GM19035 (cell line): ENCODE results near the gene BRI3BP.
A peak's percentile ranks its signal among the peaks of the same experiment; 100 is the strongest.
"Not testable (repeated sequence)": the region's sequence is repeated elsewhere in the genome, so short reads cannot be mapped to it uniquely, and the experiment has no call there.

Experiments used
- ATAC-seq: cut with Tn5 transposase; IDR thresholded peaks from one replicate; pipeline ENCODE4 v1.9.1; 2021; ENCODE audit not compliant: unreplicated experiment

Gene BRI3BP

DNA sequence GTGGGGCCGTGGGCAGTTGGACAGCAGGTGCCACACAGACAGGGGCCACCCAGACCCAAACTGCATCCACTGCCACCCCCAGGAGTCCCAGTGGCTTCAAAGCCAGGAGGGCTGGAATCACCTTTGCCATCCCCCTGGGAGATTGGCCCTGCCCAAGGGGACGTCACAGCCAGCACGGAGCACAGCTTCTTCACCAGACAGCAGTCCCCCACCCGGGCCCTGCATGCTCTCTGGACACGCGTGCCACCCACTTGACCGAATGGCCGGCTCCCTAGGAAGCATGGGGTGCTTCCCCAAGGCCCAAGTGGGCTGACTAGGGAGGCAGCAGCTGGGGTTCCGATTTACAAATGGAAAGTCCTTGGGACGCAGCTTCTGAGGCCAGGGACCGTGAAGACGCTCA lies 21.8 kb upstream of the BRI3BP start:
- ATAC-seq: no peak

DNA sequence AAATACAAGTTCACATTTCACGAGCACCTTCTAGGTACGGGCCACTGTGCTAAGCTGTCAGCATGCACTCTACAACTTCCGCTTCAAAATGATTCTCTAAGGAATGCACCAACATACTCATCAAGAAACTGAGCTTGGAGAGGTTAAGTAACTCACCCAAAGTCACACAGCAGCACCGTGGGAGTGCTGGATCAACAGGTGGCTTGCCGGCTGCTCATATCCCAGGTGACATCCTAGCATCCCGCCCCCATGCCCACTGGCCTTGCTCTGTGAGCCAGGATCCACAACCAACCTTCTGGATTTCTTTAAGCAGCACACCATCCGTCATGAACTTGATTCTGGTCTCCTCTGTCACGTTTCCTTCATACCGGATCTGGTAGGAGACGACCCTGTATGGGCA lies 21.2 kb upstream of the BRI3BP start:
- no peak for ATAC-seq

DNA sequence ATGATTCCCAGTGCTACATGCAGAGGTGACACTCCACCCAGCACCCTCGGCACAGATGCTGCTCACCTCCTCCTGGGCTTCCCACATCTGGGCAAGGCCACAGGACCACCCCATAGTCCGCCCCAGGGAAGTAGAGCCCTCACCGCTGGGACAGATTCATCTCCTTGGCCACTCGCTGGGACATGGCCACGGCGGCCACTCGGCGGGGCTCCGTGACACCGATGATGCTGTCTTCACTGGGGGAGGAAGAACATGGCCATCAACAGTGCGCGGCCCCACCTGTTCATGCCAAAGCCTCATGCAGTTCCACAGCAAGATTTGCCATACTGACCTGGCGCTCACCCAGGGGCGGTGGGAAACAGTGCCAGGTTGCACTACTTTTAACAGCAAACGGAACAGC lies 18.2 kb upstream of the BRI3BP start:
- no peak for ATAC-seq

DNA sequence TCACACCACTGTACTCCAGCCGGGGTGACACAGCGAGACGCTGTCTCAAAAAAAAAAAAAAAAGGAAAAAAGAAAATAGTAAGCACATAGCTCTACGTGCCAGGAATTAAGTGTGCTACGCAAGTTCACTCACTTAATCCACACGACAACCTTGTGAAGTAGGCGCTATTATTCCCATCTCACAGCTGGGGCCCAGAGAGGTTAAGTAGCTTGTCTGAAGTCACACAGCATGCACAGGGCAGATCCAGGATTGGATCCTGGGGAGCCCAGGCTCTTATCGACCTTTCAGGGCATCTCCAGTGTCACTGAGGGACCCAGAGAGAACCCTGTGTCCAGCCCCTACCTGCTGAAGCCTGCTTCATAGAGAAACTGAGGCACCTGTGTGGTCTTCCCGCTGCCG lies 16.4 kb upstream of the BRI3BP start:
- no peak for ATAC-seq

DNA sequence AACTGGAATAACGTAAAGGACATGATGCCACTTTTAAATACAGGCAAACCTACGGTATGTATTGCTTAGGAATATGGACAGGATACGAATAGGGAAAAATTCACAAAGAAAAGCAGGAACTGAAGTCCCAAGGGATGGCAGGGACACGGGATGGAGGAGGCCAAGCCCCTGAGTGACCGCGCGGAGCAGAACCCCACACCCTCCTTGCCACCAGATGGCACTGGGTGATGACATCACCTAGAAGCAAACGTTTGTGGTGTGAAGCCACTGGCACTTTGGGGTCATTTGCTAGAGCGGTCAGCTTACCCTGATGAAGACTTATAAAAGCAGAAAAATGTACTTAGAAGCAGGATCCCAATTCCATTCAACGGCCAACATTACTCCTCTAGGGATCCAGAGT lies 13.9 kb upstream of the BRI3BP start:
- no peak for ATAC-seq

DNA sequence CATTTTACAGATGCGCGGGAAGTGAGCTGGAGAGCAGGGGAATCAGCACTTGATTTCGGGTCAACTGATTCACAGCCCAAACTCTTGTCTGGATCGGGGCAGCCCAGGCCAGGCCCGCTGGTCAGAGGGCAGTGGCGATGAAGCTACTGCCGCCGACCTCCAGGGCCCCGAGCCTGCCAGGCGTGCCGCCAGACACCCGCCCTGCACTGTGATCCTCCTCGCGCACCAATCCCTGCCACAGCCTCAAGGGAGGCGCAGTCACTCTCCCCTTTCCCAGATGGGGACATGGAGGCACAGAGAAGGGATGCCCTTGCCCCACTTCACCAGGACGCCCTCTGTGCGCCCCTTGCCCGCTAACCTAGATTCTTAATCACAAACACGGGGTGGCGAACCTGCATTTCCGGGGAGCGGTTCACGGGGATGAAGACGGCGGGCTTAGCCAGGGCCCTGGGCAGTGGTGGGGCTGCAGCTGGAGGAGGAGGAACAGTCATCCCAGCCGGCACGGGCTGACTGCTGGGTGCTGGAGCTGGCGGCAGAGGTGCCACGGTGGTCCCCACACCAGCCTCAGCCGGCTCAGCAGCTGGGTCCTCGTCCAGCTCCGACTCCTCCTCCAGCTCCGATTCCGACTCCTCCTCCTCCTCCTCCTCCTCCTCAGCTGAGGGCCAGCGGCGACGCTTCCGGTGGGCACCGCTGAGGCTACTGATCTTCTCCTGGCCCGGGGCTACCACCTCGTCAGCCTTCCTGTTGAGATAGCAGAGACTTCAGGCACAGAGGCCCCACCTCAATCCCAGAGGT lies 13.2 kb upstream of the BRI3BP start:
- ATAC-seq: no peak

DNA sequence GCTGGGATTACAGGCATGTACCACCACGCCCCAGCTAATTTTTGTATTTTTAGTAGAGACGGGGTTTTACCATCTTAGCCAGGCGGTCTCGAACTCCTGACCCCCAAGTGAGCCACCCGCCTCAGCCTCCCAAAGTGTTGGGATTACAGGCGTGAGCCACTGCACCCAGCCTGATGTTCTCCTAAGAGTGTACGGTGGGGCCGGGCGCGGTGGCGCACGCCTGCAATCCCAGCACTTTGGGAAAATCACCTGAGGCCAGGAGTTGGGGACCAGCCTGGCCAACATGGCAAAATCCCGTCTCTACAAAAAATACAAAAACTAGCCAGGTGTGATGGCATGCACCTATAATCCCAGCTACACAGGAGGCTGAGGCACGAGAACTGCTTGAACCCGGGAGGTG lies 6.6 kb upstream of the BRI3BP start:
- not testable (repeated sequence) for ATAC-seq

DNA sequence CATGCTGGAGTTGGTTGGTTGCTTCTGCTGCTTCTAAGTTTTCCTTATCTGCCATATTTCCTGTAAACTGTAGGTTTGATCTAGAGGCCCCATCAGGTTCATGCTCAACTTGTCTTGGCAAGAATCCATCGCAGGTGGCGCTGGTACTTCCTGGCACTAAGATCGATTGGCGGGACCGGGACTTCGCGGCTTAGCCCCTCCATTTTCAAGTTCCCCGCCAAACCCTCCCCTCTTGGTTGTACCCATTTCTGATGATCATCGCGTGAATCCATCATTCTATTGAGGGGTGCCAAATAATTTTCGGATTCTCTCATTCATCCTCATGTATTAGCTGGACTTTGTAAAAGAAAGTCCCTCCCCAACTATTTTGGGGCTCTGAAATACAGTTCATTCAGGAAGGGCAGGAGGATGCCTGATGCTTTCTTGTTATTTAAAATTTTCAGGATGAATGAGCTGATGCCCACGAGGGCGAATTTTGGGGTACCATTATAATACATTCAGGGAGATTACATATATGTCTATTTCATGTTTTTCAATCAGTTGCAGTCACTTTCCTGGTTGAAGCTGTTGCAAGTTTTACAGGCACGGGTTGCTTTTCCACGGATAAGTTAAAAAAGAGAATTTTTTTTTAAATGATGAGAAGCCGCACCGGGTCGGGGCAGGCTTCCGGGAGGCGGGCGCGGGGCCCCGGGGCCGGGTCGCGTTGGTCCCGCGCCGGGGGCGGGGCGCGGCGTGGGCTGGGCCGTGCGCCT lies 395 bp upstream of the BRI3BP start:
- ATAC-seq: peak; percentile 36

DNA sequence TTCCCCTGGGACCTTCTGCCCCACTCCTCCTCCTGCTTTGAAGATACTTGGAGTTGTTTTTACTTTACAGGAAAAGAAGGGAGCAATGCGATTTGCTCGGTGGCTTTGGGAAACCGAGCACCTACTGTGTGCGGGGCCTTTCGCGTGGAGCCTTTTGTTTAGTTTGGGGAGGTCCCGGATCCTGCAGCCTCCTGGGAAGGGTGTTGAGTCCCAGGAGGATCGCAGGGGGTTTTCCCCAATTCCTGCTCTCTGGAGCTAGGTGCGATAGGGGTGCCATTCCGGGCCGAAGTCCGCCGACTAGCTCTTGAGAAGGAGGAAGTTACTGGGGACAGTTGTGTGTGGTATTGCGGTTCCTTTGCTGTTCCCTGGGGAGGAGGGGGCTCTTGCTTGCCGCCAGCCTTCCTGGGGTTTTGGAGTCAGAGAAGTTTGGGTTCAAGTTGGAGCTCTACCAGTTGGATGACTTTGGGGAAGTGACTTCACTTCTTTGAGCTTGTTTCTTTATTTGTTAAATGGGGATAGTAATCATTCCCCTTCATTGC lies 1.1 kb downstream of the BRI3BP start:
- ATAC-seq: no peak

DNA sequence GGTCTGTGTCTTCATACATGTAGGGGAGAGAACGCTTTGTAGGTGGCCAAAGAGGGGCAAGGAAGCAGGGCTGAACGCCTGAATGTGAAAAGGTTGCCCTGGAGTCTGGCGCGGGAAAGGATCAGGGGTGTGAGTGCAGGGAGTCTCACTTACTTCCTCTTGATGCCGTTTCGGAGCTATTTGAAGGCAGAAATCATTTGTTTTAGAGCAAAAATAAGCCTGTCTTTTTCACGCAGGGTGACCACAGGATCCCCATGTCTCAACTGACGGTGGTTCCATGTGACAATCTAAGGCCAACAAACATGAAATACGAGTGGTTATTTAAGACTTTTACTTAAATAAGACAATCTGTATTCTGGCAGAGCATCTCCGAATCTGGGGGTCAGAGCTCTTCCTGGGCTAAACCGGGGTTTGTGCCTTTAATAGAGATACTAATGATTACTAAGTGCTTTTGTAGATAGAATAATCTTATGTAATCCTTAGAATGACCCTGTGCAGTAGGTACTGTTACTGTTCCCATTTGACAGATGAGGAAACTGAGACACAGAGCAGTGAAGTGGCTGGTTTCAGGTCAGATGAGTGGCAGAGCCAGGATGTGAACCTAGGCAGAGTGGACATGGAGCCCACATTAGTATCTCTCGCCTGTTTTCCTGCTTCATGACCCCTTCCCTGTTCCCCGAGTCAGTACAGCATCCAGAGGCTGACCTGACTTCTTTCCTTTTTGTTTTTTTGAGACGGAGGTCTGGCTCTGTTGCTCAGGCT lies 1.9 kb downstream of the BRI3BP start:
- no peak for ATAC-seq

DNA sequence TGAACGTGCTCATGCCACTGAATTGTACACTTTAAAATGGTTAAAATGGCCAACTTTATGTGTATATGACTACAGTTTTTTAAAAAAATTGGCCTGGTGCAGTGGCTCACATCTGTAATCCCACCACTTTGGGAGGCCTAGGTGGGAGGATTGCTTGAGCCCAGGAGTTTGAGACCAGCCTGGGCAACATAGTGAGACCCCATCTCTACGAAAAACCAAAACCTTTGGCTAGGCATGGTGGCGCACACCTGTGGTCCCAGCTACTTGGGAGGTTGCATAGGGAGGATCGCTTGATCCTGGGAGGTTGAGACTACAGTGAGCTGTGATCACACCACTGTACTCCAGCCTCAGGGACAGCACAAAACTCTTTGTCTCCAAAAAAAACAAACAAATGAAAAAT lies 5.3 kb downstream of the BRI3BP start:
- no peak for ATAC-seq

DNA sequence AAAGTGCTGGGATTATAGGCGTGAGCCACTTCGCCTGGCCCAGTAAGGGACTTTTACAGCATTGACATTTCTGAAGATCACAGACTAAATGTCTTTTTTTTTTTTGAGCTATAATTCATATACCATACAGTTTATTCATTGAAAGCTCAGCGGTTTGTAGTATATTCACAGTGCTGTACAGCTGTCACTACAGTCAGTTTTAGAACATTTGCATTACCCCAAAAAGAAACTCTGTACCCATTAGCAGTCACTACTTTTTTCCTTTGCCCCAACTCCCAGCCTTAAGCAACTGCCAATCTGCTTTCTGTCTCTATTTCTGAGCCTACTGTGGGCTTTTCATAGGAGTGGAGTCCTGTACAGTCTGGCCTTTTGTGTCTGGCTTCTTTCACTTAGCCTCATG lies 8.2 kb downstream of the BRI3BP start:
- ATAC-seq: no peak

DNA sequence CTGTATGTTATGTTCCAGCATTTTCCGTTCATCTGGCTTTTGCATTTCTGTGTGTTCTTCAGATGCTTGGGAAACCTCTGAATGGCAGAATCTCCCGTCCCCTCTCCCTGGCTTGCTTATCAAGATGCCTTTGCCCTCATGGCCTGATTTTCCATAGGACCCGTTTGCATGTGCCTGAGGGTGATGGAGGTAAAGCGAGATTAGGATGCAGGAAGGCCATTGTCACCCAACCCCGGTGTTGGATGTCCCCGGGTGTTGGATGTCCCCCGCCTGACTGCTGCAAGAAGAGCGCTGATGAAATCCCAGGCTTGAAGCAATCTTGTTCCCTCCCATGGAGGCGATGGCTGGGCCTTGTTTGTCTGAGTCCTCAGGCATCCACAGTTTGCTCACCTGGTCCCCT lies 9.6 kb downstream of the BRI3BP start:
- ATAC-seq: no peak

DNA sequence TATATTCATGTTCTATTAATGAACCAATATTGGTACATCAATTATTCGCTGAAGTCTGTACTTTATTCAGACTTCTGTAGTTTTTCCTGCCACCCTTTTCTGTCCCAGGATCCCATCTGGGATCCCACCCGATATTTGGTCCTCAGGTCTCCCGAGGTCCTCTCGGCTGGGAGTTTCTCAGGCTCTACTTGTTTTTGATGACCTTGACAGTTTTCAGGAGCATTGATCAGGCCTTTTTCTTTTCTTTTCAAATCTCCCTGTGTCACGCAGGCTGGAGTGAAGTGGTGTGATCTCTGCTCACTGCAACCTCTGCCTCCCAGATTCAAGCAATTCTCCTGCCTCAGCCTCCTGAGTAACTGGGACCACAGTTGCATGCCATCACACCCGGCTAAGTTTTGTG lies 11.2 kb downstream of the BRI3BP start:
- ATAC-seq: no peak

DNA sequence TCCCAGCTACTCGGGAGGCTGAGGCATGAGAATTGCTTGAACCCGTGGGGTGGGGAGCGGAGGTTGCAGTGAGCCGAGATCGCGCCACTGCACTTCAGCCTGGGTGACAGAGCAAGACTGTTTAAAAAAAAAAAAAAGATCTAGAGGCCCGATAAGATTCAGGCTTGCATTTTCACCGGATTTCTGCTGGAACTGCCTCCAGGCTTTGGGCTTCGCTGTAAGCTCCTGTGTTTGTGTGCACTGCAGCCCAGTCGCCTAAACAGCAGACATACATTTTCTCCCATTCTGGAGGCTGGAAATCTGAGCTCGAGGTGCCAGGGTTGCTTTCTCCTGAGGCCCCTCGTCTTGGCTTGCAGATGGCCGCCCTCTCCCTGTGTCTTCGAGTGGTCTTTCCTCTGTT lies 12.2 kb downstream of the BRI3BP start:
- no peak for ATAC-seq

DNA sequence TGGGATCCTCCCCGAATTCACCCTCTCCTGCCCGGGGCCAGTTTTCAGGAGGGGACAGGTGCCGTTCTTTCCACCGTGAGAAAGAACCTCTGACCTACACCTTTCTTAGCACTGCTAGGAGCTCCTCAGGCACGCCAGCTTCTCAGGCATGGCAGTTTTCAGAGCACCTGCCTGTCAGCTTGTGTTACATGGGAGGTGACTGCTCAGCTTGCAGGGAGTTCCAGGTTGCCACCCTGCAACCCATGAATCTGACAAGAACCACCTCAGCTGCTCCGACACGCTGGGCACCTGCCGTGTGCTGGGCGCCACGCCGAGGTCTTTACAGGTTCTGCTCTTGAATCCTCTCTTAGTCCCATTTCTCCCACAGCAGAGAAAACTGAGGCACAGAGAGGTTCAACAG lies 12.9 kb downstream of the BRI3BP start:
- ATAC-seq: no peak

DNA sequence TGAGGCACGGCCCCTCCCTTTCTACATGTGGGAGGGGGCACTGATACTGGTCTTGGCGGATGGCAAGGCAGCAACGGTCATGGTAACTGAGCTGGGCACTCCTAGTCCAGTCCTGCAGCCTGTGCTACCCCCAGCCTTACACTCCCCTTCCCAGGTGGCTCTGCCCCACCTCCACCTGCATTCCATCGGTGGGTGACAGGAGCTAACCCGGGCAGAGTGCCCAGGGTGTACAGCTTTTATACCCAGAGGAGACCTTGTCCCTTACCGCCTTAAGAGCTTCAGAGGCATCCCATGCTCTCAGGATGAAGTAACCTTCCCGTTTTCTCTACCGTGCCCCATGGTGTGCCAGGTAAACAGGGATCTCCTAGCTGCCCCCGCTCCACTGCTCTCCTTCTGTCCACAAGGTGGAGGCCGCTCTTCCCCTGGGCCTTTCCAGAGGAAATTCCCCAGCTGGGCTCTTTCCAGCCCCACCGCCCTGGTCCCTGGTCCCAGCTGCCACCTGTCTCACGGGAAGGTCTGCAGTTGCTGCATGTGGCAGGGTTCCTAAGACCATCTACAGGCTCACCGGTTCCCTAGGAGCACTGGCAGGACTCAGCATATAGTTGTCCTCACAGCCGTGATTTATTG lies 20.5 kb downstream of the BRI3BP start:
- ATAC-seq: no peak

DNA sequence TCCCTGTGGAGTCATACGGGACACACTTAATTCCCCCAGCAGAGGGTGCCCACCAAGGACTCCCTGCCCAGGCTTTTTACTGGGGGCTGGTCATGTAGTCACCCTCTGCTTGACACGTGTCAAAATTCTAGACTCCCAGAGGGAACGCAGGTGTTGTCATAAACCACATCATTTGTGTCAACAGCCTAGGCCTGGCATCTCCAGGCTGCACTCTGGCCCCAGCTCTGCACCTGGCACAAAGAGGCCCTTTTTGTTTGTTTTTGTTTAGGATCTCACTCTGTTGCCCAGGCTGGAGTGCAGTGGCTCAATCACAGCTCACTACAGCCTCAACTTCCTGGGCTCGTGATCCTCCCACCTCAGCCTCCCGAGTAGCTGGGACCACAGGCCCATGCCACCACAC lies 21.1 kb downstream of the BRI3BP start:
- no peak for ATAC-seq

DNA sequence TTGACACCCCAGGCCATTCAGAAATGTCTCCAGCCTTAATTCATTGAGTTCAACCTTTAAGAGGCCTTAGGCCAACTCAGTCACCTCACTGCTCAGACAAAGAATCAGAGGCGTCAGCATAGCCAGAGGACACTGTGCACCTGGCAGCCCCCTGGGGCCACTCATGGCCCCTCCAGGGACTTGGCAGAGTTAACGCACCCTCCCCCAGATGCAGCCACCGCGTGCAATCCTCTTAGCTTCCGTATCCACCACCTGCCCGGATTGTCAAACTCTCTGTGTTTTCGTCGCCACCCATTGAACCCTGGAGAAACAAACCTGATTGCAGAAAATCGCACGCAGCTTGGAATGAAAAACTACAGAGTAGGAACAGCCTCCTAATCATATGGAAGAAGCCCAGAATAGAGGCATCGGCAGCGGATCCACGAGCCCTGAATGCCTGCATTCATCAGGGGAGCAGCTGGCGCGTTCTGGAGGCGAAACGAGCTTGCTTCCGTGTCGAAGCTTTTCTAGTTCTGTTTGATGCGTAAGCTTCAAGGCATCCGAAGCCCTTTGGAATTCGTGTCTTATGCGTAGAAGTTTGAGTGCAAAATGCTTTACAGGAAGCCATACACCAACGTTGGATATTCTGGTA lies 22.4 kb downstream of the BRI3BP start:
- ATAC-seq: no peak

DNA sequence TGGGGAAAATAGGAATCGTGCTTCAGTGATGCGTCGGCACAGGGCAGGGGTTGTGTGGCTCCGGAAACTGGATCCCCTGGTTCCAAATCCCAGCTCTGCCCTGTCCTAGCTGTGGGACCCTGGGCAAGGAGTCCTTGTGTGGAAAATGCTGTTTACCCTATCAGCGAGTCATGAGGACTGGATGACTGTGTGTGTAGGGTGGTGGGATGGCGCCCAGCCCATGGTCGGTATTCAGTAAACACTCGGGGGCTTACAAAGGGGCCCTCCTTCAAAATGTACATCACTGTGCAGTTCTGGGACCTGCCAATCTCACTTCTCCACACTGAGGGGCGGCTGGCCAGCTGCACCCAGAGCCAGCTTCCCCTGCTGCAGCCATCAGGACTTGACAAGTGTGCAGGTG lies 24.4 kb downstream of the BRI3BP start:
- no peak for ATAC-seq

DNA sequence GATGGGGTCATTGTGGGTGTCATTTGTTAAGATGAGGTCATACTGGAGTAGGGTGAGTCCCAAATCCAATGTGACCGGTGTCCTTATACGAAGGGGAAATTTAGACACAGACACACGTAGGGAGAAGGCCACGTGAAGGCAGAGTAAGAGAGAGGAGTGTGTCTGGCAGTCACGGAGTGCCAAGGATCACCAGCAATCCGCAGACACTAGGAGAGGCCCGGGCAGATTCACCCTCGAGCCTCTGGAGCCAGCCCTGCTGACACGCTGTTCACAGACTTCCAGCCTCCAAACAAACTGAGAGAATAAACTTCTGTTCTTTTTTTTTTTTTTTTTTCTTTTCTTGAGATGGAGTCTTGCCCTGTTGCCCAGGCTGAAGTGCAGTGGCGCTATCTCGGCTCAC lies 24.9 kb downstream of the BRI3BP start:
- ATAC-seq: no peak
